Measurements from ENCODE around the gene HYAL1.
"Not testable (repeated sequence)": the region's sequence is repeated elsewhere in the genome, so short reads cannot be mapped to it uniquely, and the experiment has no call there.

The HYAL1 gene

DNA sequence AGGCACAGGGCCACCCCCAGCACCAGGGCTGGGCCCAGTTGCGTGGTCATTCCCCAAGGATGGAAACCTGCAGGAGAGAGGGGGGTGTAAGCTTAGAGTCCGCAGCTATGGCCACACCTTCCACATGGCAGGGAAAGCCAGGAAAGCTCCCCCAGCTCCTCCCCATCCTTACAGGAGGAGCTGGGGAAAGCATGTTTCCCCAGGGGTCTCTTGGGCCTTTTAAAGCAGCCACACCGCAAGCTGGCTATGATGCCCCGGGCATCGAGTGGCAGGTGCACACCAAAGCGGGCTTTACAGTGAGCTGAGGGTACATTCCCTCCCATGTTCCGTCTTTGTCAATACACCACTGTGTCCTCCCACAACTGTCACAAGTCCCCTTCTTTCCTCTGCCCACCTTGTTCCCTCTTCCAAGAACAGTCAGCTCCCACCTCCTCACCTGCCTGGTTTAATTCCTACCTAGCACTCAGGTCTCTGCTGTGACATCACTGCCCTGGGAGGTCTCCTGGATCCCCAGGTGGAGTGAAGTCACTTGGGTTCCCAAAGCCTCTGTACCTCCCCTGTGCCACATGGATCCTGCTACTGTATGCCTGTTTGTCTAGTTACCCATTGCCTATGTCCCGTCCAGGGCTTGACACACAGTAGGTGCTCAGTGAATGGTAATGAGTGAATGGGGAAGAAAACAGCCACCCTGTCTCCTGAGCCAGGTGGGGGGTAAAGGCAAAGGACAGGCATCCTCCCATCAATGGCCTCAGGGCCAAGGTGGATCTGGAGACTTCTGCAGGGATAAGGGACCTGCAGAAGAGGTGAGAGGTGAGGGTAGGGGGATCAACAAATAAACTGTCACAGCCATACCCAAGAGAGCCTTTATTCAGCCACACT is 7.6 kb downstream of the HYAL1 start:
- no peak for DNase-seq (ENCODE audit: low read depth in 4 of 4, low spot score in 1 of 4)

GRCh38 chr3:50294492-50295403 is 8.6 kb downstream of the HYAL1 start:
- DNase-seq (ENCODE audit: low read depth in 4 of 4, low spot score in 1 of 4) = no peak

DNA sequence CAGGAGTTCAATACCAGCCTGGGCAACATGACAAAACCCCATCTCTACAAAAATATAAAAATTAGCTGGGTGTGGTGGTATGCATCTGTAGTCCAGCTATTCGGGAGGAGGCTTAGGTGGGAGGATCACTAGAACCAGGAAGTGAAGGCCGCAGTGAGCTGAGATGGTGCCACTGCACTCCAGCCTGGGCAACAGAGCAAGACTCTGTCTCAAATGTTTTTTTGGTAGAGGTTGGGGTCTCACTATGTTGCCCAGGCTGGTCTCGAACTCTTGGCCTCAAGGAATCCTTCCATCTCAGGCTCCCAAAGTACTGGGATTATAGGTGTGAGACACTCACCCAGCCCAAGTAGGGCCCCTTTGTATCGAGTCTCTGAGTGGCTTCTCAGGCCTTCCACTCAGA is 9.3 kb downstream of the HYAL1 start:
- no peak for DNase-seq (ENCODE audit: low read depth in 4 of 4, low spot score in 1 of 4)

GRCh38 chr3:50293079-50293801 is 10.1 kb downstream of the HYAL1 start:
- no peak for DNase-seq (ENCODE audit: low read depth in 4 of 4, low spot score in 1 of 4)

- DNase-seq (ENCODE audit: low read depth in 4 of 4, low spot score in 1 of 4) = peak; percentile 81 to 94 (median 88)
Measured at GRCh38 chr3:50292159-50293078, 11.0 kb downstream of the HYAL1 start, which contains the start of gene IFRD2. TSS of gene IFRD2 (minus strand) at chr3:50292429. CDS start at chr3:50292274, 155 bp downstream.

GRCh38 chr3:50290161-50290641 is 13.2 kb downstream of the HYAL1 start:
- no peak for DNase-seq (ENCODE audit: low read depth in 4 of 4, low spot score in 1 of 4)

DNA sequence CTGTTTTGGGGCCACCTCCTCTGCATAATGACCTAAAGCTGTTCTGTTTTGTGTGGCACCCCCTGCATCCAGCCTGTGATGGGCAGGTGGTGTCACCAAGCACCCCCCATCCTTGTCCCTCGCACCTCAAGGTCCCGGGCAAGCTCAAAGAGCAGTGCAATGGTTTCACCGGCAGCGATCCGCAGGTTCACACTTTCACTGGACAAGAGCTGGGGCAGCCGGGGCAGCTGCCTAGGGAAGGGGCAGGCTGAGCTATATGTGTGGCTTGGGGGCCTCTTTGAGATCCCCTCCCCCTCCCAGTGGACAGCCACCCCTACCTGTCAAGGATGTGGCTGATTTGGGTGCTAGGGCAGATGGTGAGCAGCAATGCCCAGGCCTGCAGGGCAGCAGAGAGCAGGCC is 14.2 kb downstream of the HYAL1 start:
- DNase-seq (ENCODE audit: low read depth in 4 of 4, low spot score in 1 of 4) = no peak

DNA sequence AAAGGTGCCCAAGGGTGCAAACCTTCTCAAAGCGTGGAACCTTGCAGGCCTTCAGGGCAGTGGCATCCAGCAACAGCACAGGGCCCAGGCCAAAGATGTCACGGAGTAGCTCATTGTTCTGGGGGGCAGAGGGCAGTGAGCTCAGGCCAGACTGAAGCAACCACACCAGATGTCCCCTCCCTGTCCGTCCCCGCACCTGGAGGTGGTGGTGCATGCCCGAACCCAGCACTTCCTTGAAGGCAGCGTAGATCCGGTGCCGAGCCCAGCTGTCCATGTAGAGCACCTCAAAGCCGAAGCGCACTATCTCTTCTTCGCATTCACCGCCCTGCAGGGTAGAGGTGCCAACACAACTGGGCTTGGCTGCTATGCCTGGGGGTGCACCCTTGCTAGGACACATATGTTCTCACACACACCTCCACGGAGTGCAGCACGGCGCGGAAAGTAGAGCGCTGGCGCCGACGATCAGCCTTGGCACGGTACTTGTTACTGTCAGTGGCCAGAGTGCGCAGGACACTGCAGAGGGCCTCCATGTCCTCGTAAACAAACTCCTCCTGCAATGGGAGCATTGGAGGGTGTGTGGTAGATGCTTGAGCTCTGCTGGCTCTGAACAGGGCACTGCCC is 14.9 kb downstream of the HYAL1 start:
- no peak for DNase-seq (ENCODE audit: low read depth in 4 of 4, low spot score in 1 of 4)

DNA sequence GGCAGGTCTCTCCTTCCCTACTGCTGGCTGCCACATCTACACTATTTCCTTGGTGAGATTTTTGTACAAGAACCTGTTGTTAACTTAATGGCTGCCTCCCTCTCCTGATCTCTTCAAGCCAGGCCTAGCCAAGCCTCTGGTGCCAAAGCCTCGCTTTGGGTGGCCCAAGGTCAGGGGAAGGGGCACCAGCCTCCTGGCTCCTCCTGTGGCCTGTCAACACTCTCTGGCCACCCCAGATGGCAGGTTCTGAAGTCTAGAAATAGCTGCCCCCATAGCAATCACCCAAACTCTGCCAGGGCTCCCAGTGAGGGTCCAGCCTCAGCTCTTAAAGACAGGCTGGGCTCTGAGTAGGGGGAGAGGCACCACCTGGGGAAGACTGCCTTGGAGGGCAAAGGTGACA is 16.1 kb downstream of the HYAL1 start:
- no peak for DNase-seq (ENCODE audit: low read depth in 4 of 4, low spot score in 1 of 4)

- DNase-seq (ENCODE audit: low read depth in 4 of 4, low spot score in 1 of 4) = no peak
Measured at GRCh38 chr3:50286322-50287227, 16.8 kb downstream of the HYAL1 start.

- not testable (repeated sequence) for DNase-seq (ENCODE audit: low read depth in 4 of 4, low spot score in 1 of 4)
Measured at GRCh38 chr3:50284121-50284520, 19.3 kb downstream of the HYAL1 start.

DNA sequence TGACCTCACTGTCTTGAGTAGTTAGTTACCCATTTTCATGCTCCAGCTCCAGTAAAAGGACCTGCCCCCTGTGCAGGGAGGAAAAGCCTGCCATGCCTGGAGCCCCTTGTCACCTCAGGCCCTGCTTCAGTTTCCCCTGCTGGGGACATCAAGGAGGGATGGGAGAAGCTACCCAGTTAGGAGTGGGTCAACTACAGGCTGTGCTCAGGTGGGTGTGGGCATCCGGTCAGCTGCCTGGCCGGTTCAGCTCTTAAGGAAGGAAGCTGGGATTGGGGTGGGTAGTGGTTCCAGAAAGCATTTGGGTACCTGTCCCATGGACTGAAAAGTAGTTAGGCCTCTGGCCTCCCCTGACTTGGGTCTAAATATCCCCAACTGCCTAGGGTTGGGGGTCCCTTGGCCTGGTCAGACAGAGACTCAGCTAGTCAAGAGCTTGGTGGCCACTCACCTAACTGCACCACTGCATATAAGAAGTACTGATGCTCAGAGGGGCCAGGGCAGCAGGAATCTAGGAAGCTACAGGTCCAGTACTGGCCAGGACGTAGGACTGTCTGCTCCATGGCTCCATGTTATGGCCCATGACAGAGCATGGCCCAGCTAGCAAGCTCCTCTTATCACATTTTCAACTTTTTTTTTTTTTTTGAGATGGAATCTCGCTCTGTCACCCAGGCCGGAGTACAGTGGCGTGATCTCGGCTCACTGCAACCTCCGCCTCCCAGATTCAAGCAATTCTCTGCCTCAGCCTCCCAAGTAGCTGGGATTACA is 23.9 kb downstream of the HYAL1 start:
- DNase-seq (ENCODE audit: low read depth in 4 of 4, low spot score in 1 of 4) = no peak

DNA sequence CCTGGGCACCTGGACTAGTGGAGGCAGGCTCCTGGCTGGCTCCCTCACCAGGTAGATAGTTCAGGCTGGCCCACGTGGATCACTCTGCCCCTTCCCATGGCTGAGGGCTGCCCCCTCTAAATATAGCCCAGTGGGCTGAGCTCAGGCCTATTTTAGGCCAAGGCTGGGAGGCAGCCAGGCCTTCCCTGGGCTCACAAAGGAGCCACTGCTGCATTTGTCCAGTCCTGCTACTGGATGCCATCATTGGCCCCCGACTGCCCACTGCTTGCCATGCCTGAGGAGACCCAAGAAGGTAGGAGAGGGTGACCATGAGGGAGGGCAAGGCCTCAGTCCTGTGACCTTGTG is 24.5 kb downstream of the HYAL1 start, which contains the start of gene LSMEM2:
LSMEM2 (plus strand) TSS at position 208 of the 345 bp plus-strand sequence; CDS start at position 235, 27 bp downstream.
- DNase-seq (ENCODE audit: low read depth in 4 of 4, low spot score in 1 of 4) = no peak

DNA sequence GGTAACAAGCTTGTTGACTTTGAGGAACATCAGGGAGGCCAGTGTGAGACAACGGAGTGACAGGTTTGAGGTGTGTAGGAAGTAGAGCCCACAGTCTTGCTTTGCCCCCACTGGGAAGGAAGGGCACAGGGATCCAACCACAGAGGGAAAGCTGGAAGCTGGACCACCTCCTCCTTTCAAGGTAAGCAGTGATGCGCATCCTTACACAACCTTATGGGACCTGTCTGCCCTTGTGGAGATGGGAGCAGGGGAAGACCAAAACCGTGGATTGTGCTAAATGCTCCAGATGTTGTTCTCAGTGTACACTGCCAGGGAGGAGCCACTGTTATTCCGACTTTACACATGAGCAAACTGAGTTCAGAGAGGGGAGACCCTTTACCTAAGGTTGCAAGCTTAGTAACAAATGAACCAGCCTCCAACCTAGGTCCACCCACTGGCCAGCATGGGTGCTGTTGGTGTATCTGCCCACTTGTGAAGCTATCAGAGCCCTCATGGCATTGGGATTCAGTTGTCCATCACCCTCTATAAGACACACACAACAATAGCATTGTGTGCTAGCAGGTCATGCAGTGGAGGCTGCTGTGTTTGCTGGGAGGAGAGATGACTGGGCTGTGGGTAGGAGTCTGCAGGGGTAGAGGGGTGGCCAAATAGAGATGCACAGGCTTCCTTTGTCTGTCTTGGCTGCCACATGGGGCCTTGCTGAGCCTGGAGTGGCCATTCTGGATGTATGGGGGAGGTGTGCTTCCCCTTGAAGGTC is 25.1 kb downstream of the HYAL1 start:
- no peak for DNase-seq (ENCODE audit: low read depth in 4 of 4, low spot score in 1 of 4)

- no peak for DNase-seq (ENCODE audit: low read depth in 4 of 4, low spot score in 1 of 4)
Measured at GRCh38 chr3:50276762-50277101, 26.6 kb downstream of the HYAL1 start.

- no peak for DNase-seq (ENCODE audit: low read depth in 4 of 4, low spot score in 1 of 4)
Measured at GRCh38 chr3:50275996-50276761, 27.2 kb downstream of the HYAL1 start.

Data from stimulated activated CD4-positive, alpha-beta T cell treated with anti-CD3 and anti-CD28 coated beads, Interleukin-1b, Interleukin-23, amount 100 ng/mL, for 24 hours (primary cell).